AG09309 (cell line): Measurements from ENCODE around the gene CAMK2A.
A peak's percentile ranks its signal among the peaks of the same experiment; 100 is the strongest.

Experiments
- DNase-seq: peaks from one replicate; pipeline ENCODE4 v3.0.0-alpha.2; 2010; ENCODE audit warnings: low read depth
- H3K4me3 ChIP-seq: 2 replicates; pipeline ENCODE4 v1.5.1; 2011; ENCODE audit warnings: mild to moderate bottlenecking, low read depth, low read length, moderate library complexity; ENCODE audit not compliant: control insufficient read depth
- TF ChIP-seq, protein P1 (sequence below): IDR thresholded peaks from 2 replicates; pipeline ENCODE4 v1.5.1; 2011; ENCODE audit warnings: mild to moderate bottlenecking, low read depth, low read length, inconsistent platforms; ENCODE audit not compliant: insufficient read depth, control insufficient read depth; ENCODE audit errors: missing control alignments

CAMK2A gene

DNA sequence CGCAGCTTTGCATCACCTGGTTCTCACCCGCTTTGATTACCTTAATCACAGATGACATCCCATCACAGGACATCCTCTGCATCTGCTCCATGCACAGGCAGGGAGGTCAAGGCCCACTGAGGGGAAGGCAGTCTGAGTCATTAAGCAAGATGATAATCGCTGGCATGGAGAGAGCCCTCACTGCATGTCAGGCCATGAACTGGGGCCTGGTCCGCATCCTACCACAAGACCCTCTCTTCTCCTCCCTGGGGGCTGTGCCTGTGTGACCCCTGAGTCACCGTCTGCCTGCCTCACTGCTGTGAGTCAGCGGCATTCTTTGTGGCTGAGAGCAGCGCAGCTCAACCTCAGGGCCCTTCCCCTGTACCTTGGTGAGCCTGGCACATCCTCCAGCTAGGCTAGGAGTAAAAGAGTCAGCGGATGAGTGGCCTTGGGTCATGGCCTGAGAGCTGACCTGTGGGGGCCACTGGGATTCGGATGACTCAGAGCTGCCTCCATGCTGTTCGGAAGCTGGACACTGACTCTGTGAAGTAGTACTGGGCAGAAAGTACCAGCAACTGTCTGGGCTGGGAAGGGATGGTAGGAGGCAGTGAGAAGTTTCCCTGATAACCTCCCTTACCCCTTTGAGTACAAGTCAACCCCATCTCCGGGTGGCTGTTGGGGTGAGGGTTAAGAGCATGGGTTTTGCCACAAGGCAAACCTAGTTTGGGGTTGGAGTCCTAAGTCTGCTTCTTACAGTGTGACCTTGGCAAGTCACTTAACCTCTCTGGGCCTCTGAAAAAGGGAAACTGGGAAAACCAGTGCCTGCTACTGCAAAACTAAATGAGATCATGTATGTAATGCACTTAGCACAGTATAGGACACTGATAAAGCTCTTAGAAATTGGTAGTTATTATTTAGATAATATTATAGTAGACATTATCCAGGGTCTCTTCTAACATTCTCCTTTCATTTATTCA lies 27.8 kb upstream of the CAMK2A start:
- no peak overlapping the region for H3K4me3 ChIP-seq
- TF ChIP-seq, protein P1, sequence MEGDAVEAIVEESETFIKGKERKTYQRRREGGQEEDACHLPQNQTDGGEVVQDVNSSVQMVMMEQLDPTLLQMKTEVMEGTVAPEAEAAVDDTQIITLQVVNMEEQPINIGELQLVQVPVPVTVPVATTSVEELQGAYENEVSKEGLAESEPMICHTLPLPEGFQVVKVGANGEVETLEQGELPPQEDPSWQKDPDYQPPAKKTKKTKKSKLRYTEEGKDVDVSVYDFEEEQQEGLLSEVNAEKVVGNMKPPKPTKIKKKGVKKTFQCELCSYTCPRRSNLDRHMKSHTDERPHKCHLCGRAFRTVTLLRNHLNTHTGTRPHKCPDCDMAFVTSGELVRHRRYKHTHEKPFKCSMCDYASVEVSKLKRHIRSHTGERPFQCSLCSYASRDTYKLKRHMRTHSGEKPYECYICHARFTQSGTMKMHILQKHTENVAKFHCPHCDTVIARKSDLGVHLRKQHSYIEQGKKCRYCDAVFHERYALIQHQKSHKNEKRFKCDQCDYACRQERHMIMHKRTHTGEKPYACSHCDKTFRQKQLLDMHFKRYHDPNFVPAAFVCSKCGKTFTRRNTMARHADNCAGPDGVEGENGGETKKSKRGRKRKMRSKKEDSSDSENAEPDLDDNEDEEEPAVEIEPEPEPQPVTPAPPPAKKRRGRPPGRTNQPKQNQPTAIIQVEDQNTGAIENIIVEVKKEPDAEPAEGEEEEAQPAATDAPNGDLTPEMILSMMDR, result no peak
- DNase-seq, result peak; percentile 52

DNA sequence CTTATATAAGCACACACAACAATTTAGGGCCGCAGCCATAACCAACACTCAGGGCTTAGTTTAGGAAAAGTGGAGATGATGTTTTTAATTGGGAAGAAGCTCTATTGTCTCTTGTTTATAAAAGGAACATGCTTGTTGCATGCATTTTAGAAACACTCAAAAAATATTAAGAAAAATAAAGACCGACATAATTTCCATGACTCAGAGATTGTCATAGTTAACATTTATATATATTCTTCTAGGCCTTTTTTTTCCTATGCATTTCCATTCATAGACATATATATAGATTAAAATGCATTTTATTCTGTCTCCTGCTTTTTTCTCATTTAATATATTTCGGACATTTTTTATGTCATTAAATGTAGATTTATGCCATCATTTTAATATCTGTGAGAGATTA lies 26.7 kb upstream of the CAMK2A start:
- no peak for DNase-seq
- TF ChIP-seq, protein P1, result no peak
- H3K4me3 ChIP-seq, result no peak overlapping the region

DNA sequence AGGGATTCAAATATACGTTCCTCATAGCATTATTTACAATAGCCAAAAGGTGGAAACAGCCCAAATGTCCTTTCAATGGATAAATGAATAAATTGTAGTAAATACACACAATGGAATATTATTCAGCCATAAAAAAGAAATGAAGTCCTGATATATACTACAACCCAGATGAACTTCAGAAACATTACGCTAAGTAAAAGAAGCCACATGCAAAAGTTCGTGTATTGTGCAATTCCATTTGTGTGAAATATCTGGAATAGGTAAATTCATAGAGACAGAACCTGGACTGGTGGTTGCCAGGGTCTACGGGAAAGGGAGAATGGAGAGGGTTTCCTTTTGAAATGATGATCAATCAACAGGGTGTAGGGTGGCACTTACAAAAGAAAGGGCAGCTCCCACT lies 25.7 kb upstream of the CAMK2A start:
- no peak for DNase-seq
- no peak overlapping the region for H3K4me3 ChIP-seq
- TF ChIP-seq, protein P1, result no peak

DNA sequence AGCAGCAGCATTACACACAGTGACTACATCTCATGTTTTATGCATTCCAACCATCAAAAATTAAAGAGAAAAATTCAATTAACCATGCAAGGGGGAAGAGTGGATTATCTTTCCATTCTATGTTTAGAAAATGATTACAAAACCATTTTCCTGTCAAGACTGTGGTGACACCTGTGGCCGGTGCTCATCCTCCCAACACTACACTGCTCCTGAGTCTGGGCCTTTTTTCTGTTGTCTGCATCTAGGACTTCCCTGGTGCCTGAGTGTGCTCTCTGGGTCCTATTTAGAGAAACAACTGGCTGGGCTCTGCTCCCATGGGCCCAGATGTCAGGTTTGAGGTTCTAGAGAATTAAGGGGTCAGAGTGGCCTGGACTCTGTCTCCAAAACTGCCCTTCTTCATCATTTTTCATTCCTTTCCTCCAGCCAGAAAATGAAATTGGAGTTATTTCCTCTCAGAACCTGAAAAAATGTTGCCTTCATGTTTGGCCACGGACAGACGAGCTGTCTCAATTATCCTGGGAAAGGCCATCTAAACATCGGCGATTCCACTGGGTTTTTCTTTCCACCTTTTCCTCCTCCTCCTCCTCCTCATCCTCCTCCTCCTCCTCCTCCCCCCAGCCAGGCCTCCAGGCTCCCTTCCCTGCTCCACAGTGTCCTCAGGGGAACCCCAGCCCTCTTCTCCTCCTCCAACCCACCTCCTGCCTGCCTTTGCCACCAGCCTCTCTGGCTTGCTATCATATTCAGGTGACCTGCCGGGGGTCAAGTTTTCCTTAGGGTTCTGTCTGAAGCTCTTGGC lies 24.5 kb upstream of the CAMK2A start:
- no peak for DNase-seq
- TF ChIP-seq, protein P1, result no peak

DNA sequence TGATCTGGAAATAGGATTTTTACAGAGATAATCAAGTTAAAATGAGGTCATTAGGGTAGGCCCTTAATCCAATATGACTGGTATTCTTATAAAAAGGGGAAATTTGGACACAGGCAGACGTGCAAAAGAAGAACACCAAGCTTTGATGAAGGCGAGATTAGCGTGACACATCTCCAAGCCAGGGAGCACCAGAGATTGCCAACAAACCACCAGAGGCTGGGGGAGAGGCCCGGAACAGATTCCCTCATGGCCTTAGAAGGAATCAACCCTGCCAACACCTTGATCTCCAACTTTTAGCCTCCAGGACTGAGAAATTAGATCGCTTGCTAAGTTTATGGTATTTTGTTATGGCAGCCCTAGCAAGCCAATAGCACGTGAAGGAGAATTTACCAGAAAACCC lies 23.9 kb upstream of the CAMK2A start:
- no peak overlapping the region for H3K4me3 ChIP-seq
- DNase-seq, result no peak
- TF ChIP-seq, protein P1, result no peak

More for the DNA sequence above, 24.5 kb upstream of the CAMK2A start:
- H3K4me3 ChIP-seq, result no peak overlapping the region

DNA sequence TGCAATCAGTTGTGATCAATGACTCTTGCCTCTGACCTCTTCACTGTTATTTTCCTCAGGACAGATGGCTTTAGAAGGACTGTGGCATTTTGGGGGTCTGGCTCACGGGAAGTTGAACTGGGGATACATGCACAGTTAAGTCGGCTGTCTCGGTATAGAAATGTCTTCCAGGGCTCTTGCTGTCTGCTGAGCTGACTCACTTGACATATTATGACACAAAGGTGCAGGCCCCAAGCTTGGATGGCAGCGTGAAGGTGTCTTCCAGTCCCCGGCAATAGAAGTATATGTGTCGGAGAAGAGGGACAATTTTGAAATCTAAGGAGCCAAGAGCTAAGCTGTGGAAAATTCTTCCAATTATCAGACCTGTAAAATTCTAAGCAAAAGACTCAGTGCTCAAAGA lies 22.9 kb upstream of the CAMK2A start:
- no peak overlapping the region for H3K4me3 ChIP-seq
- TF ChIP-seq, protein P1, result no peak
- DNase-seq, result no peak
